Measurements from ENCODE around the gene TBC1D19.
A peak's percentile ranks its signal among the peaks of the same experiment; 100 is the strongest.

TBC1D19 gene

DNA sequence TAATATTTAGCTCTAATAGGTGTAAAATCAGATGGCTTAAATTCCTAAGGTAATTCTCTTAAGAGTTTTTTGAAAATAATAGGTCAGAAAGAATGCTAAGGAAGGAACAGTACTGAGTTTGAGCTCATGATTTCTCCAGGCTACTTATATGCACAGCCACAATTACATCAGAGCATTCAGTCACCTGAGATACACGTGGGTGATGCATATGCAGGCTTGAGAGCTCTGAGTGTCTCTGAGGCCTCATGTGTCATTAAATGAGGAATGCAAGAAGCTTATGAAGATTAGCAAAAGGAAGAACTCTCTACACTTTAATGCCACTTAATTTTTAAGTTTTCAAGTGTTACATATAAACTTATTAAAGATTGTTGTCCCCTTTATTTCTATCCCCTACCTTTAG is 152.7 kb downstream of the TBC1D19 start:
- DNase-seq = no peak

DNA sequence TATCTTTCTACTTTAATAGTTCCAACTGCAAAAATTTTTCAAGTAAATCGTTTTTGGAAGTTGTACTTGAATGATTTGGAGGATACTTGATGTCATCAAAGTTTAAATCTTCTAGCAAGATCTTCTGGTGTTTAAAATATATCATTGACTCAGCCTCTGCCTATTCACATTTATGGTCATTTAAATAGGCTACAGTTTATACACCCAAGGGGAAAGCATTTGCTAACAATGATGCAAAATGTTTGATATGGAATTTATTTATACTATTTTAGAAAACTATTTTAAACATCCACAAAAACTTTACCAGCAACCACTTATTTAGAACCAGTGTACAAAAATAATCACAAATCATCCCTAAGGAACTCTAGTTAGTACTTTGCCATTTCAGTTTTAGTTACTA is 153.5 kb downstream of the TBC1D19 start:
- DNase-seq = no peak

DNA sequence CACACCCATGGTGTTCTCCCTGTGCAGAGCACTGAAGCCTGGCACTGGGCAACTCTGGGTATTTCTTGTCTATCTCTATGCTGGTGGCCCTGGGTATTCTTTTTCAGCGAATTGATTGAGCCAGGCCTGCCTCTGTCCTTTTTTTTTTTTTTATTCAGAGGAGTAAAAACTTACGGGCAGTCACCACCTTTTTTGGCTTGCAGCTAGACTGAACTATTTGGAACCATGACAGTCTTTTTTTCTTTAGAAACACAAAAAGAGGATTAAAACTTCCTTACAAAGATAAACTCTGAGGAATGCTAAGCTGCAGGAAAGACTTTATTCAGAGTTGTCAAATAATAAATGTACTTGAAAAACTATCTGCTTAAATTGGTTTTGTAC is 157.6 kb downstream of the TBC1D19 start:
- no peak for DNase-seq

DNA sequence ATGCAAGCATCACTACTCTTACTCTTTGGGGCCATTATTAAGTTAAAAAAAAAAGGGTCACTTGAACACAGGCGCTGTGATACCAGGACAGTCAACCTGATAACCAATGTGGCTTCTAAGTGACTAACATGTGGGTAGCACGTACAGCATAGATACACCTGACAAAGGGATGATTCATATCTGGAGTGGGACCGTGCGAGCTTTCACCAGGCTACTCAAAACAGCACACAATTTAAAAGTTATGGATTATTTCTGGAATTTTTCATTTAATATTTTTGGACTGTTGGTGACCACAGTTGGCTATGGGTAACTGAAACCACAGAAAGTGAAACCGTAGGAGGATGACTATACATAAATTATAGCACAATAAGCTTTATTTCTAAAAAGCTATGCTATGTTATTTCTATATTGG is 162.9 kb downstream of the TBC1D19 start:
- peak in 1 of 5 experiments; percentile 90 for DNase-seq

DNA sequence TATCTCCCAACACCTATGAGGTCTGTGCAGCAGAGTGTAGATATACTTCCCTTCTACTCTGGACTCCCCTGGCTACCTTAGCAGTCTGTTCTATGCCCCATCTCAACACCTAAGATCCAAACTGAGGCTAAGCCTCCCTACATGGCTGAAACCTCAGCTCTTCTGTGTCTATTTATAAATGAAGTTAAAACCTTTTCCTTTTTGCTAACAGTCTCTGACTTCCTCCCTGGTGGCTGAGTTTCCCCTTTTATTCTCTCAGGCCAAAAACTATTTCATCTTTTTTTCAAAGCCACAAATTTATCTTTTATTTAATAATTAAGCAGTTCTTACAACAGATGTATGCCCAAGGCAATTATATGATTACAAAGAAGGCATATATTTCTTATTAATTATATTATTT is 164.9 kb downstream of the TBC1D19 start:
- no peak for DNase-seq

DNA sequence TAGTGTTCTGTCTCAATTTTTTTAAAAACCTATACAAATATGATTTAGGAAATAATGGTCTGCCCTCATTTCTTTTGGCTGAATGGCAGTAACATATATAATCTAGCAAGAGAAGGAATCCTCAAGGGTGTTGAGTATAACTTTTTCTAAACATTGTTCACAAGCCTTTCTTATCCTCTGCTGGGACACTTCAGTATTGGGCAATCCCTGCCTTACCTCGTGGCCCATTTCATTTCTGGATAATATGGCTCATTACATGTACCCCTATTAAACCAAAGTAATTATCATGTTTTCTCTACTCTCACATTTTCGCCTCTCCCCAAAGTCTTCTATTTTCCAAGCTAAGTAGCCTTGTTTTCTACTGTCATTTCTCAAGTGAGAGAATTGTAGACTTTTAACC is 166.0 kb downstream of the TBC1D19 start:
- no peak for DNase-seq

DNA sequence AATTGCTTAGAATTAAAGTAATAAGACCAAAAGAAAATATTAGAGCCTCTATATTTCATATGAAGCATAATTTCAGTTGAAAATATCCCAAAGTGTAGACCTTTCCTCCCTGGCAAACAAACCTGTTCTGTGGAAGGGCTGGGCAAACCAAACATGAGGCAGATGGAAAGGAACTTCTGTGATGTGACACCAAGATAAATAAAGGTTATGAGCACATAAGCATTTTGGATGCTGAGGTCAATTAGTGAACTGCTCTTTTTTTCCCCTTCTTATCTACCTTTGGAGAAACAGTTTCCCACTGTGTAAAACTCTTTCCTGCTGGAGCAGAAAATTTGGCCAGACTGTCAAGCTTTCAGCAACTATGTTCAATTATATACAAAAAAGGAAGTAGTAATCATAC is 167.1 kb downstream of the TBC1D19 start:
- no peak for DNase-seq

DNA sequence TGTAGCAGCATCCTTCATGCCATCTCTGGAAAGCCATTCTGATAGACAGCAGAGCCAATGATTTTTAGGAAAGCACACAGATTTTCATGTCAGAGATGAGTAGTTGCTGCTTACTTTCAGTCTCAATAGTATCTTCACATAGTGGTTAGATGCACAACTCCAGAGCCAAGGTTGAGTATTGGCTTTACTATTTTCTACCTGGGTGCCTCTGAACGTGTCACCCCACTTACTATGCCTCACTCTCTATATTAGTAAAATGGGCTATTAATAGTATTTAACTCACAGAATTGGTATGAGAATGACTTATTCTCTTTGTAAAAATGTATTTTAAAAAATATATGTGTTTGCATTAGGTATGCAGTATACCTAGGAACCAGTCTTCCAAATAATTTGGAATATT is 168.0 kb downstream of the TBC1D19 start:
- DNase-seq = peak in 1 of 5 experiments; percentile 59

DNA sequence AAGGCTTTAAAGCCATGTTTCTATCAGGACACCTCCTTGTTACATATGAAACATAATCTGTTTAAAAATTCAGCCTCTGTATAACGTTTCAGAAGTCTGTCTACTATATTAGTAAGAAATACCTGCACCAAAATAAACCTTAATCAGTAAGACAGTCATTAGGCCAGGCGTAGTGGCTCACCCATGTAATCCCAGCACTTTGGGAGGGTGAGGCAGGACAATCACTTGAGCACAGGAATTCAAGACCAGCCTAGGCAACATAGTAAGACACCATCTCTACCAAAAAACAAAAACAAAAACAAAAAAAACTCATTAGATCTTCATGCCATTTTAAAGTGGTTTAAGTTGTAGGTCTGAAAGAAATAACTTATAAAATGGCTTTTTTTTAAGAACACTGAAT is 169.3 kb downstream of the TBC1D19 start:
- DNase-seq = no peak

DNA sequence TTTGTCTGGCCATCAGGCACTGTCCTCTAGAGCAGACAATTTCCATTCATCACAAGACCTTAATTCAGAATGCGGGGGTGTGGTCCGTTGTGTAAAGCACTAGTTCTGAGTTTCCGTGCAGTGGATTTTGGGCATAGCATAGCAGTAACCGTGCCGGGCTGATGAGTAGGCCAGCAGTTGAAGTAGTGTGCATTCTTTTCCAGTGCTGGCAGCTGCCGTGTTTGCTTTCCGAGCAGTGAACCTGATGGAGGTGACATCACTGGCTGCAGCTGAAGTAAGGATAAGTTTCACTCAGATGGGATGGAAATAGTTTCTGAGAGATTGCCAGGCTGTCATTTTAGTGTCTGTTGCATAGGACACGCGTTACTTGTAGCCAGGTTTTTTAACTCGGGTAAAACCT is 169.7 kb downstream of the TBC1D19 start:
- no peak for DNase-seq

DNA sequence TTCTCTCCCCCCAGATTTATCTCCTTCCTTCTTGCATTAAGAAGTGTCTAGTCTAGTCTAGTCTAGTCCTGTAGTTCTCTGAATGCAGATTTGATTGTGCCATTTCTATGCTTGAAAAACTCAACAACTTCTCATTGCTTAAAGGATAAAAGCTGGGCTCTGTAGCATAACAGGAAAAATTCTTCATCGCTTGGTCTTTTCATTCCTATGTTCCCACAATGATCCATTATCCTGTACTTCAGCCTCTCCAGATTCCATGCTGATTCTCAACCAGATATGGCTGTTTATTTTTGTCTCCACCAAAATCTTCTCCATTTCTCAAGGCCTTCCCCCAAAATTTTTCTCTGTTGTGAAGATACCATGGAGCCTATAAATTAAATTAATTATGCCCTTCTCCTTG is 173.9 kb downstream of the TBC1D19 start:
- DNase-seq = no peak

DNA sequence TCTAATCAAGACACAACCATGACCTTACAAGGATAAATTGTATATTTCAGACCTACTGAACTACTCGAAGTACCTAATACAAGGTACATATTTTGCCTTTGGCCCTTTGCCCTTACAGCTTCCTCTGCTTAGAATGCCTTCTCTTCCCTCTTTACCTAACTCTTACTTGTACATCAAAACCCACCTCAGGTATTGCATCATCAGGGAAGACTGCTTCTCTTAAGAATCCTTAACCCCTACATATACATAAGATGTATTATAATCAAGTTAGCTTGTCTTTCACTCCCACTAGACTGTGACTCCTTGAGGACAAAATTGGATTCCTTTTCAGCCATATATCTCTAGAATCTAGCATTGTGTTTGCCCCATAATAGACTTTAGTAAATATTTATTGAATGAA is 175.0 kb downstream of the TBC1D19 start:
- no peak for DNase-seq

DNA sequence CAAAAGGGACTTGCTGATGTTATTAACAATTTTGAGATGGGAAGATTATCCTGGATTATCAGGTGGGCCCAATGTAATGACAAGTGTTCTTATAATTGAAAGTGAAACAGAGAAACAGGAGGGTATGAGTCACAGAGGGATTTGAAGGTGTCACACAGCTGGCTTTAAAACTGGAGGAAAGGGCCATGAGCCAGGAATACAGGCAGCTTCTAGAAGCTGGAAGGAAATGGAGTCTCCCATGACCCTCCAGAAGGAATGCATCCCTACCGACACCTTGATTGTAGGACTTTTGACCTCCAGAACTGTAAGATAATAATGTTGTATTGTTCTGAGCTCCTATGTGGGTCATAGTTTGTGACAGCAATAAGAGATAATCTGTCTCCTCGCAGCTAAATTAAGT is 178.8 kb downstream of the TBC1D19 start:
- DNase-seq = no peak

DNA sequence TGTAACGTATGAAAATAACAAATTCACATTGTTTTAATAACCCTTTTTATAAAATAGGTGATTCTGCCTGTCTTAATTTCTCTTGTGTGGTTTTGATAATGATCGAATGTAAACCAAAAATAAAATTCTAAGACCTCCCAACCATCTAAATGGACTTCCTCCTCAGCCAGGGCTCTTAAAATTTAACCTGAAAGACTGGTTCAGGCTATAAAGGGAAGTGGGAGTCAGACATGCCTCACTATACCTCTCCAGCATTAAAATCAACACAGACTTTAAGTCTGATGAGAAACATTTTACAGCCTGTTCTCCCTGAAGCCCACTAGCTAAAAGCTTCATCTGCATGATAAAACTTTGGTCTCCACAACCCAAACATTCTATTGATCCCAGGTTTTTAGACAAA is 179.2 kb downstream of the TBC1D19 start:
- DNase-seq = no peak

DNA sequence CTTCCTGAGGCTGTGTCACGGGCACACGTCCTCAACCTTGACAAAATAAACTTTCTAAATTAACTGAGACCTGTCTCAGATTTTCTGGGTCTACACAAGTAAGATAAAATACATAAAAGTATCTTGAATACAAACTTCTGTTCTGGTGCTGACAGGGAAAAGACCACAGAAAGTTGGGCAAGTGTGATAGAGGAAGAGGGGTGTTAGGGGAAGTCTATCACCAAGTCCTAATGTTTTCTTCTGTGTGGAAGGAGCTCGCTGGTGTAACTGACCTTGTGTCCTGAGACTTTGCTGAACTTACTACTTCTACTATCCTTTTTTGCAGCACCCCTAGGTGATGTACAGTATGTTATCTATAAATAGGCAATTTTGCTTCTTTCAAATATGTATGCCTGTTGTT is 179.8 kb downstream of the TBC1D19 start:
- no peak for DNase-seq

DNA sequence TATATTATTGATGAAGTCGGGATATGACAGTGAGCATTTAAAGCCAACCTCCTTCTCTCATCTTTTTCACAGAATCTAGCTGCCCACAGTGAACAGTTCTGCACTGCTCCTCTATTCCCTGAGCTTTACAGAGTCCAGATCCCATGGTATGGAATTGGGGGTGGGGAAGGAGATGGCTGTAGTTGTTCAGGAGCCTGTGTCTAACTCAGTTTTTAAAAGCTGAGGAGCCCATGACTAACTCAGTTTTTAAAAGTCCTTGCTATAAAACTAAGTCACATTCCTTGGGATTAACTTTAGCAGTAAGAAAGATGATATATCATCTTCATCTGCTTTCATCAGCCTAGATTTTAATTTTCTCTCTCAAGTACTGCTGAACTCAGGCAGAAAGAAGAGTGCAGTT is 180.3 kb downstream of the TBC1D19 start:
- no peak for DNase-seq

DNA sequence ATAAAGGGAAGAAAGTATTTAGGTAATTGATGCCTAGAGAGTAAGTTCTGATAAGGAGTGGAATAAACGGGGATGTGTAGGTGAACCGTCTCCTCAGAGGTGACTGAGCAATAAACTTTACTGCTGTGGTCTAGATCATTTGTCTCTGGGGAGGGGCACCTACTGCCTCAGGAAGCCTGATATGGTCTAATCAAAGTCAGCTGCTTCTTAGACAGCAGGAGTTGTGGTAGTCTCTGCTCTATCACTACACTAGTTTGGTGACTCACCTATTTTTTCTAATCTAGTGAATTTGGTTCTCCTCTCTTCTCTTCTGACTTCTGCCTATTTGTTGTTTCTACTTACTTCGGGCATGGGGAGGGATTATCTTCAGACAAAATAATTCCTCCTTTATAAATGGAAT is 181.6 kb downstream of the TBC1D19 start:
- peak in 1 of 5 experiments; percentile 15 for DNase-seq

DNA sequence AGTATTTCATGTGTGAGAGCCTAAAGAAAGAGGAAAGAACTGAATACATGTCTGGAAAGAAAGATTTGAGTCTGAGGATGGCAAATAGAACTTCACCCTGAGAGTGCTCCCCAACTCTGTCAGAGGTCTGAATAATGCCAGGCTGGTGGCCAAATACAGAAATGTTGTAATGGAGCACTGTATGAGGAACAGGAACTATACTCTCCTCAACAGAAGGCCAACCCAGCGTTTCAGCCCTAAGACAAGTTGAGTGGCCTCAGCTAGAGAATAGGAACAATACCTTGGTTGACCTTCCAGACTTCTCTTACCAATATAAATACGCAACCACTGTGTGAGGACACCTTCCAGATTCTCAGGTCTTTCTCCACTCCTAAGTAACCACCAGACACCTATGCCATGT is 182.3 kb downstream of the TBC1D19 start:
- DNase-seq = no peak

DNA sequence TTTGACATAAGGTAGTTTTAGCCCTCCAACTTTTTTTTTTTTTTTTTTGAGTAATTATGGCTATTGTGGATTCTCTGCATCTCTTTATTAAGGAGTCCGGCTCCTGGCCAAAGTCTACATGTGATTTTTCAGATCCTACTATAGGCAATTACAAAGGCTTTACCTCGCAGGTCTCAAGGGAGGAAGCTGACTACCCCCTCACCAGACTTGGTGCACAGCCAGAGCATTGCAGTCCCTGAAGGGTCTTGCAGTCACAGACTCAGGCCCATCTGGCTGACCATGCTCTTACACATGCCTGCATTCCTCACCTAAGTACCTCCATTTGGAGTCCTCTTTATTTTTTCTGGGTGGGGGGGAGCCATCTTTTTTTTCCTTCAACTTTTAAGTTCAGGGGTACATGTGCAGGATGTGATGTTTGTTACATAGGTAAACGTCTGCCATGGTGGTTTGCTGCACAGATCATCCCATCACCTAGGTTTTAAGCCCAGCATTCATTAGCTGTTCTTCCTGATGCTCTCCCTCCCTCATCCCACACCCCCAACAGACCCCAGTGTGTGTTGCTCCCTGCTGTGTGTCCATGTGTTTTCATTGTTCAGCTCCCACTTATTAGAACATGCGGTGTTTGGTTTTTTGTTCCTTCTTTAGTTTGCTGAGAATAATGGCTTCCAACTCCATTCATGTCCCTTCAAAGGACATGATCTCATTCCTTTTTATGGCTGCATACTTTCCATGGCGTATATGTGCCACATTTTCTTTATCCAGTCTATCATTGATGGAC is 188.4 kb downstream of the TBC1D19 start:
- DNase-seq = no peak

DNA sequence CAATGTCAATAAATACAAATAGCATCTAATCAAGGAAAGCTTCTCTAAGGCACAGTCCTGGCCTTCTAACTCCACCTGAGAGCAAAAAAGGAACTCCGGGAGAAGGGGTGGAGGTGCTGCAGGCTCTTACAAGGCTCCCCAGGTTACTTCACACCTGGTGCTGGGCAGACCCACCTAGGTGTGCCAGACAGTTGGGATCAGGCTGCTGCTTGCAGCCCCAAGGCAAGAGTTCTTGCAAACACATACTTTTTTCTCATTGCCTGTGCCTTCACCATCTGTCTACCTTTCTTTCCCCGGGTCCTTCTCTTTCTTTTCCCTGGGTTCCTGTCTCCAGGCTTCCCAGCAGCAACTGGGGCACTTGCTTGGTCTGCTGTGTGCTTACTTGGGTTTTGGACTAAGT is 195.3 kb downstream of the TBC1D19 start:
- no peak for DNase-seq

DNA sequence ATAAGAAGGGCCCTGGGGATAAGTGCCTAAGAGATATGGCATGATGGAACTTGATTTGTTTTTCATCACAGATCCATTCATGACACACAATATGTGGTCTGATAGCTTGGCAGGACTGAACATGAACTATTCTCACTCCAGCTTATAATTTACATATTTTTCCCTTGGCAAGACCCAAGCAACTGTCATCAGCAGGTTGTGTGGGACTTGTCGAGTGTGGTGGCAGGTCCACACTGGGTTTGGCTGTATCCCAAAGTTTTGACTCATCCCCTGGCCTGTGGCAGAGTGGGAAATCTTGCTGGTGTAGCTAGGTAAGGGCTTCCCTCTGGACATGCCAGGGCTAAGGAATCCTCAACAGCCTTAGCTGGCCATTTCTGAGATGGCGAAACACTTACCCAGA is 195.8 kb downstream of the TBC1D19 start:
- no peak for DNase-seq

DNA sequence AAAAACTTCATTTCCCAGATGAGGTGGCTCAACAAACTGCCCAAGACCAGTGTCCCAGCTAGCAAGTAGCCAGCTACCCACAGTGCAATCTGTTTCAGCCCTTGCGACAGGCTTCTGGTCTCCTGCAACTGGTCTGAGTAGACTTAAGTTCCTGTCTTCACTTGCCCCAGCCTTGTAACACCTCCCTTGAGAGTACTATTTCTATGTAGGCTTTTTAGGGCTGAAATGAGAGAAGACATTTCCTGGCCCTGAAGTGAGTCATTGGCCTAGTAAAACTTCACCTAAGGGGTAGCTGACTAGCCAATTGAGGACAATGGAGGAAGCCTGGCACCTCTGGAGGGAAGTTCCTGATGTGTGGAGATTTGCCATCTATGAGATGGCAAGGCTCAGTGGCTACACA is 196.7 kb downstream of the TBC1D19 start:
- DNase-seq = no peak

DNA sequence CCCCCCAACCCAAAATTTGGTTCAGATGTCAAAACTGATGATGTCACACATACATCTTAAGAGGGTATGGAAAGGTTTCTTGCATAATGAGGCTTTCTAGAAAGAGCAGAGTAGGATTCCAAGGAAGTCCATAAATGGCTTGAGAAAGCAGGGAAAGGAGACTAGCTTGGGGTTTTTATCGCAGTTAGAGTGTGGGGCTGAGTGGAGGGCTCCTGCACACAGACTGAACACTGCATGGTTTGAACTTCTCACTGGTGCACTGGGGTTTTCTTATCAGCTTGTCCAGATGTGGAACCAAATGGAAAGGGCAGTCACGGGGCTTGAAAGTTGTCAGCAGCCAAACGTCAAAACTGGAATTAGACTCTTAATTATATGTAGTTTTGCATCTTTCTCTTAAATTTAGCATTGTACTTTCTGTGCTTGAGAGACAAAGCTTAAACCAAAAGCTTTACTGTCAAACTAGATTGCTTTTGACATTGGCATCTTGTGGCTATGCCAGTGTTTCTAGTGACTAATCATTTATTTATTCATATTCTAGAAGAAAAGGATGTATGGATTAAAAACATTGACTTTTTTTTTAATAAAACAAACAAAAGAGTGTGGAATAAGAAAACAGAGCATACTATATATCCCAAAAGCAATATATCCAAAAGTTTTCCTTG is 198.4 kb downstream of the TBC1D19 start:
- no peak for DNase-seq

DNA sequence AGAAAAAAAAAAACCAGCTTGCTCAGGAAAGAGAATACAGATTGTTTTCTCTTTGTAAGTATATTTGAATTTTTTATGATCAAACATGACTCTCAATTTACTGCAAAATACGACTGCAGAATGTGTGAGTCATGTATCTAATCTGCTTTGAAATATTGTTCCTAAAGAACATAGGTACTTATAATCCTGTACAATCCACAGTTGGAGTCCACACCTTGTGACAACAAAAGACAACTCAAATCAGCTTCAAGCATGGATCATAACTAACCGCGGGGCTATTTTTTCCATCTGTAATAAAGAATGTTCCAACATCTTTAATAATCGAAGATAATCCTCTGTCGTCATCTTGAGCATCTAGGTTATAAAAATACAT is 198.9 kb downstream of the TBC1D19 start:
- DNase-seq = no peak

All from T-helper 2 cell (primary cell).